Measurements from ENCODE around the gene F7. TPM values are rescaled to one million over a fixed set of nuclear protein-coding genes. Genes with fewer than 3 reads are reported as not detected.
"Not testable (repeated sequence)": the region's sequence is repeated elsewhere in the genome, so short reads cannot be mapped to it uniquely, and the experiment has no call there.

F7 gene
- total RNA-seq (ENCODE audit: low replicate concordance) = 3.0 and 5.3 TPM in 2 replicates
- long read RNA-seq, partial matches to known transcripts = 0 of 1 reads
- long read RNA-seq, other reads (novel, unspliced or antisense) = 0 of 1 reads

DNA sequence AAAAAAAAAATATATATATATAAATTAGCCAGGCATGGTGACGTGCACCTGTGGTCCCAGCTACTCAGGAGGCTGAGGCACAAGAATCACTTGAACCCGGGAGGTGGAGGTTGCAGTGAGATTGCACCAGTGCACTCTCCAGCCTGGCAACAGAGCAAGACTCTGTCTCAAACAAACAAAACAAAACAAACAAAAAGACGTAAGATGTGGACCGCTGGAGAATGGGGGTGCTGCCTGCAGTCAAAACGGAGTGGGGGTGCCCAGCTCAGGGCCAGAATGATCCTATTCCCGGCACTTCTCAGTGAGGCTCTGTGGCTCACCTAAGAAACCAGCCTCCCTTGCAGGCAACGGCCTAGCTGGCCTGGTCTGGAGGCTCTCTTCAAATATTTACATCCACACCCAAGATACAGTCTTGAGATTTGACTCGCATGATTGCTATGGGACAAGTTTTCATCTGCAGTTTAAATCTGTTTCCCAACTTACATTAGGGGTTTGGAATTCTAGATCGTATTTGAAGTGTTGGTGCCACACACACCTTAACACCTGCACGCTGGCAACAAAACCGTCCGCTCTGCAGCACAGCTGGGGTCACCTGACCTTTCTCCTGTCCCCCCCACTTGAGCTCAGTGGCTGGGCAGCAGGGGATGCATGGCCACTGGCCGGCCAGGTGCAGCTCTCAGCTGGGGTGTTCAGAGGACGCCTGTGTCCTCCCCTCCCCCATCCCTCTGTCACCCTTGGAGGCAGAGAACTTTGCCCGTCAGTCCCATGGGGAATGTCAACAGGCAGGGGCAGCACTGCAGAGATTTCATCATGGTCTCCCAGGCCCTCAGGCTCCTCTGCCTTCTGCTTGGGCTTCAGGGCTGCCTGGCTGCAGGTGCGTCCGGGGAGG, at the start of gene F7:
F7 (plus strand) TSS at position 760 of the 889 bp plus-strand sequence; CDS start at position 811, 51 bp downstream.
- Mint-ChIP-seq H3K27me3 (peaks cover 12% of the 10 kb centered on the region), H3K4me1 (ENCODE audit: unreplicated experiment) (no peaks in the 10 kb centered on the region), H3K27ac (no peak within 1 kb of the TSS), H3K4me3 (peak within 1 kb of the TSS; percentile 33), H3K36me3 (no peaks in the 10 kb centered on the region), H3K9me3 (no peaks in the 10 kb centered on the region)
- TF ChIP-seq, protein P1, sequence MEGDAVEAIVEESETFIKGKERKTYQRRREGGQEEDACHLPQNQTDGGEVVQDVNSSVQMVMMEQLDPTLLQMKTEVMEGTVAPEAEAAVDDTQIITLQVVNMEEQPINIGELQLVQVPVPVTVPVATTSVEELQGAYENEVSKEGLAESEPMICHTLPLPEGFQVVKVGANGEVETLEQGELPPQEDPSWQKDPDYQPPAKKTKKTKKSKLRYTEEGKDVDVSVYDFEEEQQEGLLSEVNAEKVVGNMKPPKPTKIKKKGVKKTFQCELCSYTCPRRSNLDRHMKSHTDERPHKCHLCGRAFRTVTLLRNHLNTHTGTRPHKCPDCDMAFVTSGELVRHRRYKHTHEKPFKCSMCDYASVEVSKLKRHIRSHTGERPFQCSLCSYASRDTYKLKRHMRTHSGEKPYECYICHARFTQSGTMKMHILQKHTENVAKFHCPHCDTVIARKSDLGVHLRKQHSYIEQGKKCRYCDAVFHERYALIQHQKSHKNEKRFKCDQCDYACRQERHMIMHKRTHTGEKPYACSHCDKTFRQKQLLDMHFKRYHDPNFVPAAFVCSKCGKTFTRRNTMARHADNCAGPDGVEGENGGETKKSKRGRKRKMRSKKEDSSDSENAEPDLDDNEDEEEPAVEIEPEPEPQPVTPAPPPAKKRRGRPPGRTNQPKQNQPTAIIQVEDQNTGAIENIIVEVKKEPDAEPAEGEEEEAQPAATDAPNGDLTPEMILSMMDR (conservative IDR thresholded peaks at IDR 0.05) = no peak
- no peak for DNase-seq (ENCODE audit: extremely low spot score, unreplicated experiment)

DNA sequence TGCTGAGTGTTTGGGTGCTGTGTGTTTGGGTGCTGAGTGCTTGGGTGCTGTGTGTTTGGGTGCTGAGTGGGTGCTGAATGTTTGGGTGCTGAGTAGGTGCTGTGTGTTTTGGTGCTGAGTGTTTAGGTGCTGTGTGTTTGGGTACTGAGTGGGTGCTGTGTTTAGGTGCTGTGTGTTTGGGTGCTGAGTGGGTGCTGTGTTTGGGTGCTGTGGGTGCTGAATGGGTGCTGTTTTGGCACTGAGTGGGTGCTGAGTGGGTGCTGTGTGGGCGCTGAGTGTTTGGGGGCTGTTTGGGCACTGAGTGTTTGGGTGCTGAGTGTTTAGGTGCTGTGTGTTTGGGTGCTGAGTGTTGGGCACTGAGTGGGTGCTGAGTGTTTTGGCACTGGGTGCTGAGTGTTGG, 48.5 kb upstream of the F7 start:
- H3K36me3 Mint-ChIP-seq = peaks cover 5% of the 10 kb centered on the region
- H3K9me3 Mint-ChIP-seq = no peaks in the 10 kb centered on the region
- peaks cover 10% of the 10 kb centered on the region for H3K4me1 Mint-ChIP-seq (ENCODE audit: unreplicated experiment)
- DNase-seq (ENCODE audit: extremely low spot score, unreplicated experiment) = no peak
- no peak overlapping the region for H3K4me3 Mint-ChIP-seq
- H3K27me3 Mint-ChIP-seq = peaks cover 7% of the 10 kb centered on the region
- no peak overlapping the region for H3K27ac Mint-ChIP-seq
- TF ChIP-seq, protein P1 (conservative IDR thresholded peaks at IDR 0.05) = no peak

DNA sequence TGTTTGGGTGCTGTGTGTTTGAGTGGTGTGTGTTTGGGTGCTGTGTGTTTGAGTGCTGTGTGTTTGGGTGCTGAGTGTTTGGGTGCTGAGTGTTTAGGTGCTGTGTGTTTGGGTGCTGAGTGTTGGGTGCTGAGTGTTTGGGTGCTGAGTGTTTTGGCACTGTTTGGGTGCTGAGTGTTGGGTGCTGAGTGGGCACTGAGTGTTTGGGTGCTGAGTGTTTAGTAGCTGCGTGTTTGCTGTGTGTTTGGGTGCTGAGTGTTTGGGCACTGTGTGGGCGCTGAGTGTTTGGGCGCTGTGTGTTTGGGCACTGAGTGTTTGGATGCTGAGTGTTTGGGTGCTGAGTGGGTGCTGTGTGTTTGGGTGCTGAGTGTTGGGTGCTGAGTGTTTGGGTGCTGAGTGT, 48.0 kb upstream of the F7 start:
- H3K4me1 Mint-ChIP-seq (ENCODE audit: unreplicated experiment); H3K27me3 Mint-ChIP-seq; H3K4me3 Mint-ChIP-seq; H3K27ac Mint-ChIP-seq; H3K36me3 Mint-ChIP-seq; H3K9me3 Mint-ChIP-seq; DNase-seq (ENCODE audit: extremely low spot score, unreplicated experiment): not testable (repeated sequence)

DNA sequence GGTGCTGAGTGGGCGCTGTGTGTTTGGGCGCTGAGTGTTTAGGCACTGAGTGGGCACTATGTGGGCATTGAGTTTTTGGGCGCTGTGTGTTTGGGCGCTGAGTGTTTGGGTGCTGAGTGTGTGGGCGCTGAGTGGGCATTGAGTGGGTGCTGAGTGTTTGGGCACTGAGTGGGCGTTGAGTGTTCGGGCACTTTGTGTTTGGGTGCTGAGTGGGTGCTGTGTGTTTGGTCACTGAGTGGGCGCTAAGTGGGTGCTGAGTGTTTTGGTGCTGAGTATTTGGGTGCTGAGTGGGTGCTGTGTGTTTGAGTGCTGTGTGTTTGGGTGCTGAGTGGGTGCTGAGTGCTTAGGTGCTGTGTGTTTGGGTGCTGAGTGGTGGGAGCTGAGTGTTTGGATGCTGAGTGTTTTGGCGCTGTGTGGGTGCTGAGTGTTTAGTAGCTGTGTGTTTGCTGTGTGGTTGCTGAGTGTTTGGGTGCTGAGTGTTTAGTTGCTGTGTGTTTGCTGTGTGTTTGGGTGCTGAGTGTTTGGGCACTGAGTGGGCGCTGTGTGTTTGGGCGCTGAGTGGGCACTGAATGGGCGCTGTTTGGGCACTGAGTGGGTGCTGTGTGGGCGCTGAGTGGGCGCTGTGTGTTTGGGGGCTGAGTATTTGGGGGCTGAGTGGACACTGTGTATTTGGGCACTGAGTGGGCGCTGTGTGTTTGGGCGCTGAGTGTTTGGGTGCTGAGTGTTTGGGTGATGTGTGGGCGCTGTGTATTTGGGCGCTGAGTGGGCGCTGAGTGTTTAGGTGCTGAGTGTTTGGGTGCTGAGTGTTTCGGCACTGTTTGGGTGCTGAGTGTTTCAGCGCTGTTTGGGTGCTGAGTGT, 47.2 kb upstream of the F7 start:
- no peak overlapping the region for H3K4me3 Mint-ChIP-seq
- H3K9me3 Mint-ChIP-seq = no peaks in the 10 kb centered on the region
- no peak for DNase-seq (ENCODE audit: extremely low spot score, unreplicated experiment)
- TF ChIP-seq, protein P1 (conservative IDR thresholded peaks at IDR 0.05) = no peak
- H3K27ac Mint-ChIP-seq = no peak overlapping the region
- H3K27me3 Mint-ChIP-seq = peaks cover 3% of the 10 kb centered on the region
- no peaks in the 10 kb centered on the region for H3K36me3 Mint-ChIP-seq
- H3K4me1 Mint-ChIP-seq (ENCODE audit: unreplicated experiment) = peaks cover 10% of the 10 kb centered on the region

DNA sequence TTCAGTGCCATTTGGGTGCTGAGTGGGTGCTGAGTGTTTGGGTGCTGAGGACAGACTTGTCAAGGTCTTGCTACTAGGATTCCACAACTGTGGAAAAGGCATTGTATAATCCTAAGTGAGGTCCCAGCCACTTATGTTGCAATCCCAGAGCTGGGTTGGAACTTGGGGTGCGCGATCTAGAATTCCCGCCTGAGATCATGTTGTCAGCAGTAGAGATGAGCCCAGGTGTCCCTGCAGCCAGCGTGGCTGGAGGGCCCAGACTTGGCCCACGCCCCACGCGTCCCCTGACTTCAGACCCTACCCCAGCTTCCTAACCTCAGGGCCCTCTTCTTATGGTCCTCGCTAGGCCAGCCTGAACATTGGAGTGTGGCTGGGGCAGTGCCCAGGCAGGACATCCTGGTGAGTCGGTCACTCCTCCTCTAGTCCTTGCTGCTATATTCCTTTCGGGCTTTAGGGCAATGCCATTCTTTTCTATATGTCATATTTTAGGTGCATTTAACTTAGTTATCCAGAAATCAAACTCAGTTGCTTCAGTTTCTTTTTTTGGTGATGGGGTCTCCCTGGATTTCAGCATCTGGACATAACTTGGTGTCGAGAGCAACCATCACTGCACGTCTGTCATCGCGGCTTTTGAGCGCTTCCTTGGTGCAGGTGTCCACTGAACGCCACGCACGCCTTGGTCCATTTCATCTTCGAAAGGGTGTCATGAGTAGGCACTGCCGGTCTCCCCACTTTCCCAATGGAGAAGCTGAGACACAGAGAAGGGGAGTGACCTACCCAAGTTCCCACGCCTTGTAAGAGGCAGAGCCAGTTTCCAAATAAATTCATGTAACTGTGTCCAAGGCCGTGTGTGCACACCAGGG, 46.4 kb upstream of the F7 start:
- H3K27ac Mint-ChIP-seq = no peak overlapping the region

More for the DNA sequence above, 46.4 kb upstream of the F7 start:
- Mint-ChIP-seq H3K9me3 (no peaks in the 10 kb centered on the region), H3K27me3 (peaks cover 3% of the 10 kb centered on the region), H3K4me1 (ENCODE audit: unreplicated experiment) (peaks cover 11% of the 10 kb centered on the region), H3K4me3 (no peak overlapping the region), H3K36me3 (peaks cover 1% of the 10 kb centered on the region)
- no peak for DNase-seq (ENCODE audit: extremely low spot score, unreplicated experiment)
- TF ChIP-seq, protein P1 (conservative IDR thresholded peaks at IDR 0.05) = no peak

All from type B pancreatic cell (in vitro differentiated cells).